Mesenteric fat pad (tissue), 1 donor: ENCODE data around the gene CEP104. TPM values are rescaled to one million over a fixed set of nuclear protein-coding genes. Genes with fewer than 3 reads are reported as not detected.

Source experiments
- DNase-seq: peaks from one replicate; pipeline ENCODE4 v3.0.0-alpha.2; 2020; ENCODE audit warnings: low spot score
- long read RNA-seq: library from polyadenylated mRNA; unstranded; transcript quantifications from one replicate; pipeline ENCODE4 v2.0.0, GENCODE V29; 2020
- total RNA-seq: library from RNA; stranded (reverse); fragmentation: NEBNext Ultra II Directional; extraction: Animal tissue kit (Norgen Biotek cat#: 25700); gene quantifications from one replicate; pipeline ENCODE4 v1.2.1, GENCODE V29; 2021
- donor health status: DM: yes; HTN: yes; CAD: no.

The CEP104 gene
- total RNA-seq: 45.0 TPM
- long read RNA-seq, partial matches to known transcripts: 22 of 30 reads
- long read RNA-seq, other reads (novel, unspliced or antisense): 8 of 30 reads

GRCh38 chr1:3856923-3857790, at the start of gene CEP104, which contains the start of gene DFFB:
CEP104 (minus strand) TSS chr1:3857211; CDS start chr1:3852407, 4,804 bp downstream.
DFFB (plus strand) TSS chr1:3857476; CDS start chr1:3857604, 128 bp downstream.
- peak; percentile 96 for DNase-seq

- DNase-seq: no peak
Measured at GRCh38 chr1:3906672-3907020, 49.6 kb upstream of the CEP104 start.

GRCh38 chr1:3905953-3906671, 49.1 kb upstream of the CEP104 start:
- DNase-seq: no peak

- DNase-seq: no peak
Measured at GRCh38 chr1:3905266-3905952, 48.4 kb upstream of the CEP104 start.

- DNase-seq: no peak
Measured at GRCh38 chr1:3904843-3905185, 47.8 kb upstream of the CEP104 start.

GRCh38 chr1:3904006-3904842, 47.2 kb upstream of the CEP104 start:
- DNase-seq: no peak

- DNase-seq: no peak
Measured at GRCh38 chr1:3903141-3904005, 46.4 kb upstream of the CEP104 start.

GRCh38 chr1:3902571-3903091, 45.6 kb upstream of the CEP104 start:
- DNase-seq: no peak

GRCh38 chr1:3902111-3902511, 45.1 kb upstream of the CEP104 start:
- DNase-seq: no peak

GRCh38 chr1:3900969-3901529, 44.0 kb upstream of the CEP104 start:
- DNase-seq: peak; percentile 99

- peak; percentile 96 for DNase-seq
Measured at GRCh38 chr1:3900150-3900968, 43.3 kb upstream of the CEP104 start, which contains the start of gene C1orf174. C1orf174 (minus strand) TSS chr1:3900272; CDS start chr1:3900186, 86 bp downstream.

GRCh38 chr1:3899754-3900149, 42.7 kb upstream of the CEP104 start:
- no peak for DNase-seq

- no peak for DNase-seq
Measured at GRCh38 chr1:3898994-3899753, 42.2 kb upstream of the CEP104 start.

- no peak for DNase-seq
Measured at GRCh38 chr1:3898475-3898735, 41.4 kb upstream of the CEP104 start.

GRCh38 chr1:3896396-3897000, 39.5 kb upstream of the CEP104 start:
- no peak for DNase-seq

- DNase-seq: no peak
Measured at GRCh38 chr1:3895951-3896325, 38.9 kb upstream of the CEP104 start.

GRCh38 chr1:3895279-3895950, 38.4 kb upstream of the CEP104 start:
- no peak for DNase-seq
